ENCODE data around the gene NTM.

DNA sequence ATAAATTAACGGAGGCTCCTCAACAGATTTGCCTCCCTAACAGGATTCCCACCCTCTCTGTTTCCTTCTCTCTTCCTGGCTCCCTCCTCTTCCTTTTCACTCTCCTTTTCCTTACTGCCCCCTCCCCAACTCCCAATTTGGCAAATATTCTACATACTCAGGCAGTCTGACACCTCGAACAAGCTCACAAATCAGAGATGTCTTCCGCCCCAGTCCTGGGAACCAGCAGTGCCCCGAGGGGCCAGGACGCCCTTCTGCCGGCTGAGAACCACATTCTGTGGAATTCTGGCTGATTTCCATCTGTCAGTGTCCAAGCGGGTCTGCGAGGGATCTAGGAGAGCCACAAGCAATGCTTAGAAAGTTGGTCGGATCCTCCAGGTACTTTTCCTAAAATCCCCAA is 94.0 kb downstream of the NTM start:
- TF ChIP-seq YY1 (IDR thresholded peaks at IDR 0.05; ENCODE audit: extremely low read depth, insufficient replicate concordance, low read depth, low read length) (no peak), POLR2A (IDR thresholded peaks at IDR 0.05; ENCODE audit: borderline replicate concordance, extremely low read depth, insufficient read depth, insufficient read length) (no peak), RAD21 (IDR thresholded peaks at IDR 0.05; ENCODE audit: low read depth) (no peak), EZH2 (IDR thresholded peaks at IDR 0.05) (no peak), POLR2AphosphoS5 (IDR thresholded peaks at IDR 0.05; ENCODE audit: low read depth, low read length) (no peak)
- TF ChIP-seq, protein P1, sequence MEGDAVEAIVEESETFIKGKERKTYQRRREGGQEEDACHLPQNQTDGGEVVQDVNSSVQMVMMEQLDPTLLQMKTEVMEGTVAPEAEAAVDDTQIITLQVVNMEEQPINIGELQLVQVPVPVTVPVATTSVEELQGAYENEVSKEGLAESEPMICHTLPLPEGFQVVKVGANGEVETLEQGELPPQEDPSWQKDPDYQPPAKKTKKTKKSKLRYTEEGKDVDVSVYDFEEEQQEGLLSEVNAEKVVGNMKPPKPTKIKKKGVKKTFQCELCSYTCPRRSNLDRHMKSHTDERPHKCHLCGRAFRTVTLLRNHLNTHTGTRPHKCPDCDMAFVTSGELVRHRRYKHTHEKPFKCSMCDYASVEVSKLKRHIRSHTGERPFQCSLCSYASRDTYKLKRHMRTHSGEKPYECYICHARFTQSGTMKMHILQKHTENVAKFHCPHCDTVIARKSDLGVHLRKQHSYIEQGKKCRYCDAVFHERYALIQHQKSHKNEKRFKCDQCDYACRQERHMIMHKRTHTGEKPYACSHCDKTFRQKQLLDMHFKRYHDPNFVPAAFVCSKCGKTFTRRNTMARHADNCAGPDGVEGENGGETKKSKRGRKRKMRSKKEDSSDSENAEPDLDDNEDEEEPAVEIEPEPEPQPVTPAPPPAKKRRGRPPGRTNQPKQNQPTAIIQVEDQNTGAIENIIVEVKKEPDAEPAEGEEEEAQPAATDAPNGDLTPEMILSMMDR (IDR thresholded peaks at IDR 0.05 in 2 of 3, conservative IDR thresholded peaks at IDR 0.05 in 1 of 3; ENCODE audit: borderline replicate concordance in 1 of 3, insufficient read depth in 1 of 3, low read depth in 2 of 3, low read length in 2 of 3) = no peak
- TF ChIP-seq, protein P2, sequence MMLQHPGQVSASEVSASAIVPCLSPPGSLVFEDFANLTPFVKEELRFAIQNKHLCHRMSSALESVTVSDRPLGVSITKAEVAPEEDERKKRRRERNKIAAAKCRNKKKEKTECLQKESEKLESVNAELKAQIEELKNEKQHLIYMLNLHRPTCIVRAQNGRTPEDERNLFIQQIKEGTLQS (IDR thresholded peaks at IDR 0.05) = no peak
- TF ChIP-seq, protein P3, sequence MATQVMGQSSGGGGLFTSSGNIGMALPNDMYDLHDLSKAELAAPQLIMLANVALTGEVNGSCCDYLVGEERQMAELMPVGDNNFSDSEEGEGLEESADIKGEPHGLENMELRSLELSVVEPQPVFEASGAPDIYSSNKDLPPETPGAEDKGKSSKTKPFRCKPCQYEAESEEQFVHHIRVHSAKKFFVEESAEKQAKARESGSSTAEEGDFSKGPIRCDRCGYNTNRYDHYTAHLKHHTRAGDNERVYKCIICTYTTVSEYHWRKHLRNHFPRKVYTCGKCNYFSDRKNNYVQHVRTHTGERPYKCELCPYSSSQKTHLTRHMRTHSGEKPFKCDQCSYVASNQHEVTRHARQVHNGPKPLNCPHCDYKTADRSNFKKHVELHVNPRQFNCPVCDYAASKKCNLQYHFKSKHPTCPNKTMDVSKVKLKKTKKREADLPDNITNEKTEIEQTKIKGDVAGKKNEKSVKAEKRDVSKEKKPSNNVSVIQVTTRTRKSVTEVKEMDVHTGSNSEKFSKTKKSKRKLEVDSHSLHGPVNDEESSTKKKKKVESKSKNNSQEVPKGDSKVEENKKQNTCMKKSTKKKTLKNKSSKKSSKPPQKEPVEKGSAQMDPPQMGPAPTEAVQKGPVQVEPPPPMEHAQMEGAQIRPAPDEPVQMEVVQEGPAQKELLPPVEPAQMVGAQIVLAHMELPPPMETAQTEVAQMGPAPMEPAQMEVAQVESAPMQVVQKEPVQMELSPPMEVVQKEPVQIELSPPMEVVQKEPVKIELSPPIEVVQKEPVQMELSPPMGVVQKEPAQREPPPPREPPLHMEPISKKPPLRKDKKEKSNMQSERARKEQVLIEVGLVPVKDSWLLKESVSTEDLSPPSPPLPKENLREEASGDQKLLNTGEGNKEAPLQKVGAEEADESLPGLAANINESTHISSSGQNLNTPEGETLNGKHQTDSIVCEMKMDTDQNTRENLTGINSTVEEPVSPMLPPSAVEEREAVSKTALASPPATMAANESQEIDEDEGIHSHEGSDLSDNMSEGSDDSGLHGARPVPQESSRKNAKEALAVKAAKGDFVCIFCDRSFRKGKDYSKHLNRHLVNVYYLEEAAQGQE (IDR thresholded peaks at IDR 0.05; ENCODE audit: low read depth) = no peak

Measured in HCT116 (cell line).